ENCODE data around the gene CCT7.

DNA sequence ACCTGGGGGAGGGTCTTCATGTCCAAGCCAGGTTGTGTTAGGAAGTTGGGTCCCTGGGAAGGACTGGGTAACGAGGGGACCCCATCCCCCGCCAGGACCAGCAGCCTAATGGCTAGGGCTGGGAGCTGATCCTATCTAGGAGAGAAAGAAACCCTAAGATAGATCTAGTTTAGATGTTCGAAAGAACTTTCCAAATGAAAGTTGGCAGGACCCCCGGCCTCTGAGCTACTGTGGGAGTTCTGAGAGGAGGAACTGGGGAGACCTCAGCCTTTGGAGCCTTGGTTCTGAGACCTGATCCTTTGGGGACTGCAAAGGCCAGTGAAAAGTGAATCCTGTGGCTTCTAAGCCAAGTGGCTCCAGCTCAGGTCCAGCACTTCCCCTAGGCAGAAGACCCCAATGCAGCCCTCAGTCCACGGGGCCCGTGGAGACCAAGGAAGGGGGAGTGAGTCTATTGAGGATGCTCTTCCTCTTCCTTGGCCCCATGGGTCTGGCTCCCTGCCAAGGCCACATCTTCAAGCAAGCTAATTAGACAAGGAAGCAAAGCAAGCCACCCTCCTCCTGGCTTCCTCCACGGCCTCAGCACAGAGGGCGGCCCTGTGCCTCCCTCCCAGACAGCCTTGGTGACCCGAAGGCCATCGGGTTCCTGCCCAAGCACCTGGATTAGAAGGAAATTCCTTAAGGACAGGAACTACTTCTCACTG, 23.5 kb downstream of the CCT7 start:
- TF ChIP-seq, protein P1, sequence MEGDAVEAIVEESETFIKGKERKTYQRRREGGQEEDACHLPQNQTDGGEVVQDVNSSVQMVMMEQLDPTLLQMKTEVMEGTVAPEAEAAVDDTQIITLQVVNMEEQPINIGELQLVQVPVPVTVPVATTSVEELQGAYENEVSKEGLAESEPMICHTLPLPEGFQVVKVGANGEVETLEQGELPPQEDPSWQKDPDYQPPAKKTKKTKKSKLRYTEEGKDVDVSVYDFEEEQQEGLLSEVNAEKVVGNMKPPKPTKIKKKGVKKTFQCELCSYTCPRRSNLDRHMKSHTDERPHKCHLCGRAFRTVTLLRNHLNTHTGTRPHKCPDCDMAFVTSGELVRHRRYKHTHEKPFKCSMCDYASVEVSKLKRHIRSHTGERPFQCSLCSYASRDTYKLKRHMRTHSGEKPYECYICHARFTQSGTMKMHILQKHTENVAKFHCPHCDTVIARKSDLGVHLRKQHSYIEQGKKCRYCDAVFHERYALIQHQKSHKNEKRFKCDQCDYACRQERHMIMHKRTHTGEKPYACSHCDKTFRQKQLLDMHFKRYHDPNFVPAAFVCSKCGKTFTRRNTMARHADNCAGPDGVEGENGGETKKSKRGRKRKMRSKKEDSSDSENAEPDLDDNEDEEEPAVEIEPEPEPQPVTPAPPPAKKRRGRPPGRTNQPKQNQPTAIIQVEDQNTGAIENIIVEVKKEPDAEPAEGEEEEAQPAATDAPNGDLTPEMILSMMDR (IDR thresholded peaks at IDR 0.05): no peak
- no peak for TF ChIP-seq POLR2A (IDR thresholded peaks at IDR 0.05)
